Inferior parietal cortex (tissue), 1 donor: ENCODE measurements around the gene FDXR.
"Not testable (repeated sequence)": the region's sequence is repeated elsewhere in the genome, so short reads cannot be mapped to it uniquely, and the experiment has no call there.

Source experiments
- DNase-seq: peaks from one replicate; pipeline ENCODE4 v3.0.0-alpha.2; 2016; ENCODE audit errors: extremely low spot score

The FDXR gene, protein sequence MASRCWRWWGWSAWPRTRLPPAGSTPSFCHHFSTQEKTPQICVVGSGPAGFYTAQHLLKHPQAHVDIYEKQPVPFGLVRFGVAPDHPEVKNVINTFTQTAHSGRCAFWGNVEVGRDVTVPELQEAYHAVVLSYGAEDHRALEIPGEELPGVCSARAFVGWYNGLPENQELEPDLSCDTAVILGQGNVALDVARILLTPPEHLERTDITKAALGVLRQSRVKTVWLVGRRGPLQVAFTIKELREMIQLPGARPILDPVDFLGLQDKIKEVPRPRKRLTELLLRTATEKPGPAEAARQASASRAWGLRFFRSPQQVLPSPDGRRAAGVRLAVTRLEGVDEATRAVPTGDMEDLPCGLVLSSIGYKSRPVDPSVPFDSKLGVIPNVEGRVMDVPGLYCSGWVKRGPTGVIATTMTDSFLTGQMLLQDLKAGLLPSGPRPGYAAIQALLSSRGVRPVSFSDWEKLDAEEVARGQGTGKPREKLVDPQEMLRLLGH

DNA sequence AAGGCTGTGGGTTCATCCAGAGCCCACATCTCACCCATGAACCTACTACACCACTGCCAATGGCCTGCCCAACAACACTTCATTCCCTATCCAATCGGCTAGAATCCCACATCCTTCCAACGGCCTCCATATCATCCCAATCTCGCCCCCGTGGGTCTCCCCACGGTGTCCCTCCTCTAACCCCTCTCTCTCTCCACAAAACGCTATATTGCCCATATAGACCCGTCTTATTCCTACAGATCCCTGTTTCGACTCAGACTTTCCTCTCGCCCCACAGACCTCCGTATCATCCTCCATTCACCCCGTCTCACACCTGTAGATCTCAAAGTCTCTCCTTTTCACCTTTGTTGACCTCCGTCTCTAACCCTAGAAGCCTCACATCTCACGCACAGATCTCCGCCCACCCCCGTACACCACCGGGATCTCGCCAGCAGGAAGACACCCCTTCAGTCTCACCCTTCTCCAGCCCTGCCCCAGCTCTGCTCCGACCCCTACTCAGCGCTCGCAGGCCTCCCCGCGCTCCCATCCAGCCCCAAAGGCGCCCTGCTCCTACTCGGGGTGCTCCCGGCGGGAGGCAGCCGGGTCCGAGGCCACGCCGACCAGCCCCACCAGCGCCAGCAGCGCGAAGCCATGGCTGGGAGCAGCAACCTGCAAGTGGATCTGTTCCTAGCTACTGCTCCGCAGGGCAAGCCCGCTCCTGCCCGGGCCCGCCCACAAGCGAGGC lies at the start of gene FDXR:
Gene FDXR, minus strand, starts transcription at position 682 of the 724 bp plus-strand sequence. Its CDS starts 50 bp downstream, at position 632.
- DNase-seq, result no peak

DNA sequence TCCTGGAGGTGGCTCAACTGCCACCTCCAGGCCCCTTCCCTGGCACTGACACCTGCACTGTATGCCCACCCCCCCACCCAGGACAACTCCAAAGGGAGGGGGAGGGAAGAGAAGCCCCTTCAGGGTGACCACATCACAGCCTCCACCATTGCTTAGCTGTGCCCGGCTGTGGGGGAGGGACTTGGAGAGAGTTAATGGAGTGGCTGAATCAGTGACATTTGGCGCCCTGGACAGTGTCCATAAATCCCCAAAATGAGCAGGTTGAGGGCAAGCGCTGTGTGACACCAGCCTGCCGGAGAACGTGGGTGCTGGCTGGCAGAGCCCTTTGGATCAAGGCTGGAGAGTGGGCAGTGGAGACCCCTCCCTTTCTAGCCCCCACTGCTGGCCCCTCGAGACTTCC lies 49.4 kb upstream of the FDXR start:
- DNase-seq, result no peak

DNA sequence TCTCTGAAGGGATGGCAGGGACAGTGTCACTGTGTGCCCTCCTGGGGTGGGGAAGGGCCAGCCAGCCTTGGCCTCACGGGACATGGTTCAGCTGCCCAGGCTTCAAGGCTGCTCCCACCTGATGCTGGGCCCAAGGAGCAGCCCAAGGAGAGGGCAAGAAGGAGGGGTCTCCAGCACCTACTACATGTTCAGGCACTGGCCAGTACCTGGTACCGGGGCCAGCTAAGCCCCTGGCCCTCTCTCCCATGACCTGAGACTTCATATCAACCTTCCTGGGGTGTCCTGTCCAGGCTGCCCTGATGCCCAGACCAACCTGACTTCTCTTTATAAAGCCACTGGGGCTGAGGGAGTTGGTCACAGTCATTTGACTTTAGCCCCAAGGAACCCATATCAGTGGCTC lies 49.0 kb upstream of the FDXR start:
- no peak for DNase-seq

DNA sequence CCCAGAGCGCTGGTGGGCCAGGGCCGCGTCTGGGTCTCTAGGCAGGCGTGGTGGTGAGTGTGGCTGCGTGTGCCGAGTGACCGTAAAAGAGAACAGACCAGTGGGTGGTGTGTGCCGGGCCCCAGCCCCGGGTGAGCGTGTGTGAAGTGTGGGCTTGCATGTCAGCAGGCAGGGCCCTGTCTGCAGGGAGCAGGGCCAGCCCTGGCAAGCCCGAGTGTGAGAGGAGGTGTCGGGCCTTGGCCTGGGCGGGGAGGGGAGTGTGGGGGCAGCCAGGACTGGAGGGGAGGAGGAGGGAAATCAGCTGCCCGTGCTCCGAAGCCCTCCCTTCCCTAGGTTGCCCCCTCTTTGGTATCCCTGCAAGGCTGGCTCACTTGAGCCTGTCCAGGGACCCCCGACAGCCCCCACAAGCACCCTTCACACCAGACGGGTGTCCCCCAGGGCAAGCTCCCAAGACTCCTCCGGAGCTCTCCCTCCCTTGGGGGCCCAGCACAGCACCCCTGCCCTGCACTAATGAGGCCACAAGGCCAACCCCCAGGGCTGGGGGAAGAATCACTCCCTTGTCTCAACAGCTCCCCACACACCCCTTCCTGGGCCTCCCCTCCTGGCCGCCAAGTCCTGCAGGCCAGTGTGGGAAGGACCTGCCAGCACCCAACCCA lies 48.4 kb upstream of the FDXR start:
- no peak for DNase-seq

DNA sequence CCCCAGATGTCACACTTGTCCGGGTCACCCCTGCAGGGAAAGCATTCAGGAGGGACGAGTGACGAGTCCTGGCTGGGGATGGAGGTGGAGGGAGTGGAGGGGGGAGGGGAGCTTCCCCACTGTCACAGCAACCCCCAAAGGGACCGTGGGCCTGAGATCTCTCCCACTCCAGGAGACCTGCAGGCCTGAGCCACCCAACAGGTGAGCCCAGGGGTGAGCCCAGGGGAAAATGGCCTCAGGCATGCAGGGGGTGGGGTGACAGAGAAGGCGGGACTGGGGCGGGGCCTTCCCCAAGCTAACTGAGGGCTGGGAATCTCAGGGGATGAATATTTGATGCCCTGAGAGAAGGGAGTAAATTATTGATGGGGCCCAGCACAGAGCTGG lies 47.8 kb upstream of the FDXR start:
- DNase-seq, result no peak

DNA sequence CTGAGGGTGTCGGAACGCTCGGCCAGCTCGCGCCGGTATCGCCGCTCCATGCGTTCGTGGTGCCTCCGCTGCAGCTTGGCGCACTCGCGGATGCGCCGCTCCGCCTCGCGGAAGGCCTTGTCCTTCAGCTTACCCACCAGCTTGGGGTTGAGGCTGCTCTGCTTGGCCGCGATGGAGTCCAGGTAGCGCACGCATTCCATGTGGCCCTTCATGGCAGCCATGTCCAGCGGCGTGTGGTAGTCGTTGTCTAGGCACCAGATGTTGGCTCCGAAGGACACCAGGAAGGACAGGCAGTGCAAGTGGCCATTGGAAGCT lies 47.5 kb upstream of the FDXR start:
- DNase-seq, result no peak

DNA sequence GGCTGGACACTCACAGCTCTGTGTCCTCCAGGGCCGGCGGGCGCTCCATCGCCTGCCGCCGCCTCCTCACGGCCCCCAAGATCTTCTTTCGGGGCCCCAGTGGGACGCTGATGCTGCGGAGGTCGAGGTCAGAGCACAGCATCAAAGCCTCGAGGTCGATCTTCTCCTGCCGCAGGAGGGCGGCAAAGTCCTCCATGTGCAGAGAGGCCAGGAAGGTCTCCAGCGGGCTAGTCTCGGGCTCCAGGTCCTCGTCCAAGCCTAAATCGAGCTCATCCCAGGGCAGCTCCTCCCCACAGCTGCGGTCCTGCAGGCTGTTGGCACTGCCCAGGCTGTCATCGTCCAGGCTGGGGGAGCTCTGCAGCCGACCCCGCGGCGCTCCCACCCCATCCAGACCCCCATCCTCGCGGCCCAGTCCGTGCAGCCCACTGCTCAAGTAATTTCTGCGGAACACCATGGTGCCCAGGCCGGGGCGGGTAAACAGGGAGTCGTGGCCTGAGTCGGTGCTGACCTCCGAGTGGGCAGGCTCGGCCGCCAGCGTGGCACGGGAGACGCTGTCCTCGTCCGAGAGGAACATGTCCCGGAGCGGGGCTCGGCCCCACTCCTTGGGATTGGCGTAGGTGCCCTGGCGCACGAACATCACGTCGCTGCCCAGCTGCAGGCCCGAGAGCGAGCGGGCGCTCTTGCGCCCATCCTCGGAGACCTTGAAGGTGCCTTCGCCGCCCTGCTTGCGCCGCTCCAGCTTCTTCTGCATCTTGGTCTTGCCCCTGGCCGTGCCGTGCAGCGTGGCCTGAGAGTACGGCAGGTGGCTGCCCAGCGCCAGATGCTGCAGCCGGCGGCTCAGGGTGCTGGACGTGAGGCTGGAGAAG lies 46.9 kb upstream of the FDXR start:
- DNase-seq, result no peak

DNA sequence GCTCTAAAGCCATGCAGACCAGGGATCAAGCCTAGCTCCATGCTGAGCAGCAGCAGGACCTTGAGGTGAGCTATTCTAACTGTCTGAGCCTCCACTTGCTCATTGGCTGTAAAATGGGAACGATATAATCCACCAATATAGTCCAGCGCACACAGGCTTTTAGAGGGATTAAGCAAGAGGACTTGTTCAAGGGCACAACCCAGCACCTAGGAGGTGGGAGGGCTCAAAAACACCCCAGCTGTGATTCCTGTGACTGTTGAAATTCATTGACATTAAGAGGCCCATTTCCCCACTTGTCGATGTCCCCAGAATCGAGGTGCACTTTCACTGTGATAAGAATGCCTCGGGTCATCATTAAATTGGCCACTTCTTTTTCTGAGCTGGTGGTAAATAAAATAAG lies 46.1 kb upstream of the FDXR start:
- DNase-seq, result no peak

DNA sequence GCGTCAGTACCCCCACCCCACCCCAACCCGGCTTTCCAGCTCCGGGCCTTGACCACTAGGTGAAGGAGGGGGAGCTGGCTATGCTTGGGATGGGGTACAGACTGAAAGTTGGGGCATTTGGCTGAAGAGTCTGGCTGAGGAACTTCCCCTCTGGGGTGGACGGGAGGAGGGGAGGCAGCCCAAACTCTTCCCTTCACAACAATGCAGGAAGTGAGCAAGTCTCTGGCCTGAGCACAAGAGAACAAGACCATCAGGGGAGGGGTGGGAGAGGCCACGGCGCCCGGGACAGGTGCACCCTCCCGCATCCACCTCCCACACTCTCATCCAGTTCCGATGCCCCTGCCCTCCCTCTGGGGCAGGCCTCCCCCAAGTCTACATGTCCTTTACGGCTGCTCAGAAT lies 44.6 kb upstream of the FDXR start:
- DNase-seq, result no peak

DNA sequence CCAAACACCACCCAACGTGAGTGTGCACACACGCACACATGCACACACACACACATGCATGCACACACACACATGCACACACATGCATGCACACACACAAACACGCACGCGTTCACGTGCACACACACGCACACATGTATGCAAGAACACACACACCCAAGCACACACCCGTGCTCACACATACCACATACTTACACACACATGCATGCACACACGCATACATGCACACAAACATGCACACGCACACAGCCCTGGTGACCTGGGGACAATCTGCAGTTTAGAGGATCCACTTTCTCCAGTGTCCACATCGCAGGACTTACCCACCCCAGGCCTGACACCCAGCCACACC lies 44.0 kb upstream of the FDXR start:
- DNase-seq, result no peak

DNA sequence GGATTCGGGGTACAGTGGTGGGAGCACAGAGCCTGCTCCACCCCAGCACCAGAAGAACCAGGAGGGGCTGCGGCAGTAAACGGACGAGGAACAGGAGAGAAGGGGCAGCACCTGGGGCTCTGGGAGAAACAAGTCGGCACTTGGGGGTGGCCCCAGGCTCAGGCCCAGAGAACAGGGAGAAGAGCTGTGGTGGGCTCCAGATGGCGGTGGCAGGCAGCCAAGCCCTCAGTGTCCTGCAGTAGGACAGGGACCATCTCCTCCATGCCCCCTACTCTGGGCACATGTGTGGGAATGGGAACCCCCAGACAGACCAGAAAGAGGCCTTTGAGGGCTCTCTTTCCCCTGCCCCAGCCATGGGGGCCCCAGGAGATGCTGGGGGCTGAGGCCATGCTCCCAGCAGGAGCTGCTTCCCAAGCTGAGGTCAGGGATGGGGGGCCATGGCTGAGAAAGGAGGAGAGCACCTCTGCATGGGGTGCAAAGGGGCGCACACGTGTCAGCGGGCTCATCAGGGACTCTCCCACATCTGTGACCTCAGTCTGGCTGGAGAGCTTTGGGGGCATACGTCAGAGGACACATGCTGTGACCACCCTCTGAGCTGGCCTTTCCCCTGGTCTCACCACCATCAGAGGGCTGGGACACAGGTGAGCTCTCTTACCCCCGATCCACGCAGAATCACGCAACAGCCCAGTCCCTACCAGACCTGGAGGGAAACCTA lies 43.5 kb upstream of the FDXR start:
- DNase-seq, result no peak

DNA sequence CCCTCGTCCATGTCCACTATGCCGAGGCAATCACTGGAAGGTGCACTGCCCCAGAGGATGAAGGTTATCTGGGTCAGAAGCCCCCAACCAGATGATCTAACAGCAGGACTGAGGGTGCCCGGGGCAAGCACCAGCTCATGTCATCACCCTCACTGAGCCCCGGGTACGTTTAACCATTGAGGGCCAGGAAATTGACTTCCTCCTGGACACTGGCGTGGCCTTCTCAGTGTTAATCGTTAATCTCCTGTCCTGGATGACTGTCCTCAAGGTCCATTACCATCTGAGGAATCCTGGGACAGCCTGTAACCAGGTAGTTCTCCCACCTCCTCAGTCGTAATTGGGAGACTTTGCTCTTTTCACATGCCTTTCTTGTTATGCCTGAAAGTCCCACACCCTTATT lies 38.6 kb upstream of the FDXR start:
- not testable (repeated sequence) for DNase-seq

DNA sequence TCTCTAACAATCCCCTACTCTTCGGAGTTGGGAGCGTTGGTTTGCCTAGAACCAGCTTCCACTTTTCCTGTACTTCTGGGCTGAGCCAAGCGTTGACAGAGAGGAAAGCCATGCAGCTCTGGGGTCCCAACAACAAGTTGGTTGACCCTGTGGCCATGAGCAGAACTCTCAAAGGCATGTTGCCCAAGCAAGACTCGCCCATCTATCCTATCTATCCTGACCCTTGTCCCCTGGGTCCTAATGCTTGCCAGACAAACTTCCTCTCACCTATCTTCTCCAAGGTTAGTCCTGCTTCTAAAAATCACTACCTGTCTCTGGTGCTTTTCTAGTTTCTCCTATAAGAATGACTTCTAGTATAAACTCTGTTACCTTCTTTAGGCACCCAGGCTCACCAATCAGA lies 36.3 kb upstream of the FDXR start:
- not testable (repeated sequence) for DNase-seq

DNA sequence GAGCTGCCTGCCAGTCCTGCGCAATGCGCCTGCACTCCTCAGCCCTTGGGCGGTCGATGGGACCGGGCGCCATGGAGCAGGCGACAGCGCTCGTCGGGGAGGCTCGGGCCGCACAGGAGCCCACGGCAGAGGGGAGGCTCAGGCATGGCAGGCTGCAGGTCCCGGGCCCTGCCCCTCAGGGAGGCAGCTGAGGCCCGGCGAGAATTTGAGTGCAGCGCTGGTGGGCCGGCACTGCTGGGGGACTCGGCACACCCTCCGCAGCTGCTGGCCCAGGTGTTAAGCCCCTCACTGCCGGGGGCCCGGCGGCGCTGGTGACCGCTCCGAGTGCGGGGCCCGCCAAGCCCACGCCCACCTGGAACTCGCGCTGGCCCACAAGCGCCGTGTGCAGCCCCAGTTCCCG lies 34.2 kb upstream of the FDXR start:
- DNase-seq, result no peak

DNA sequence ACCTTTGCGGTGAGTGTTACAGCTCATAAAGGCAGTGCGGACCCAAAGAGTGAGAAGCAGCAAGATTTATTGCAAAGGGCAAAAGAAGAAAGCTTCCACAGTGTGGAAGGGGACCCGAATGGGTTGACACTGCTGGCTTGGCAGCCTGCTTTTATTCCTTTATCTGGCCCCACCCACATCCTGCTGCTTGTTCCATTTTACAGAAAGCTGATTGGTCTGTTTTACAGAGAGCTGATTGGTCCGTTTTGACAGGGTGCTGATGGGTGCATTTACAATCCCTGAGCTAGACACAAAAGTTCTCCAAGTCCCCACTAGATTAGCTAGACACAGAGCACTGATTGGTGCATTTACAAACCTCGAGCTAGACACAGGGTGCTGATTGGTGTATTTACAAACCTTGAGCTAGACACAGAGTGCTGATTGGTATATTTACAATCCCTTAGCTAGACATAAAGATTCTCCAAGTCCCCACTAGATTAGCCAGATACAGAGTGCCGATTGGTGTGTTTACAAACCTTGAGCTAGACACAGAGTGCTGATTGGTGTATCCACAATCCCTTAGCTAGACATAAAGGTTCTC lies 33.5 kb upstream of the FDXR start:
- not testable (repeated sequence) for DNase-seq

DNA sequence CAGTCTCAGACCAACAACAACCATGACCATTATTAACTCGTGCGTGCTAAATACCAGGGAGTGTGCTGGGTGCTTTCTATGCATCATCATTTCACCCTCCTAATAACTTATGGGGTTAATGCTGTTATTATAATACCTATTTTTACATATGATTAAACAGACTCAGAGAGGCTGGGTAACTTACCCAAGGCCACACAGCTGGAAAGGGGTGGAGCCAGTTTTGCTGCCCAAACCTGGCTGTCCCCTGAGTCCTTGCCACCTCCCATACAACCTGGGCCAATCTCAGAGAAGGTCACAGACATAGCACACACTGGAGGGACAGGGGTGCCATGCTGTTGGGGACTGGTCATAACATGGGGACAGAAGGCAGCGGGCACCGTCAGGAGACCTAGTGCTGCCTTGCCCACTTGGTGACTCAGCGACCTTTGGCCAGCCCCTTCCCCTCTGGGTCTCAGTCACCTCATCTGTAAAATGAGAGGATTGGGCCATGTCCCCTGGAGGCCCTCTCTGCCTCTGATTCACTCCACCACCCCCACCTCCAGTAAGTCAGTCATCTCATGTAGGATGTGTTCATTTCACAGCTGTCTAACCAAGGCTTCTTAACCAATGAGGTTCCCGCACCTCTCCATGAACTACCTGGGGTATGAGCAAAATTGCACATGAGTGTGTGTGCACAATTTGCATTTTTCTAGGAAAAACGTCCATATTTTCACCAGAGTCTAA lies 32.1 kb upstream of the FDXR start:
- no peak for DNase-seq

DNA sequence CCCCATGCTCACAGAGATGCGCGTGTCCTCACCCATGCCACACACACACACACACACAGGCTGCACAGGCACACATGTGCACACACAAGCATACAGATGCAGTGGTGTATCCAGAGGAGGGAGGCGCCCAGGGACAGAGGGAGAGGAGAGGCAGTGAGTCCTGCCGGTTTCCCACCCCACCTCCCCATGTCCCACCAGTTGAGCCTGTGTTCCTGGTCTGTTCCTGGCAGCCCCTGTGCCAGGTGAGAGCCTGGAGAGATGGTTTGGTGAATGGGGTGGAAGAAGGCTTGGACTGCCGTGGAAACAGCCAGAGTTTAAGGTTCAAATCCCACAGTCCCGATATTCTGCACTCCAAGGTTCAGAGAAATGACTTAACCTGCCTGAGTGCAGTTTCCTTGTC lies 30.9 kb upstream of the FDXR start:
- DNase-seq, result no peak

DNA sequence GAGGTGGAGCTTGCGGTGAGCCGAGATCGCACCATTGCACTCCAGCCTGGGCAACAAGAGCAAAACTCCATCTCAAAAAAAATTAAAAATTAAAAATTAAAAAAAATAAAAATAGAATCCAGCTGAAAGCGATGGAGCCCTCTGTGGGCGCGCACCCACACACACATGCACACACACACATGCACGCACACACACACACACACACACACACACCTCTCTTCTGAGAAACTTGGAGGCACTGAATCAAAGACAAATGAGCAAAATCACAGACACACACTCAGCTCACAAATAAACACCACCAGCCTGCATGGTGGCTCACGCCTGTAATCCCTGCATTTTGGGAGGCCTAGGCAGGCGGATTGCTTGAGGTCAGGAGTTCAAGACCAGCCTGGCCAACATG lies 30.2 kb upstream of the FDXR start:
- no peak for DNase-seq

DNA sequence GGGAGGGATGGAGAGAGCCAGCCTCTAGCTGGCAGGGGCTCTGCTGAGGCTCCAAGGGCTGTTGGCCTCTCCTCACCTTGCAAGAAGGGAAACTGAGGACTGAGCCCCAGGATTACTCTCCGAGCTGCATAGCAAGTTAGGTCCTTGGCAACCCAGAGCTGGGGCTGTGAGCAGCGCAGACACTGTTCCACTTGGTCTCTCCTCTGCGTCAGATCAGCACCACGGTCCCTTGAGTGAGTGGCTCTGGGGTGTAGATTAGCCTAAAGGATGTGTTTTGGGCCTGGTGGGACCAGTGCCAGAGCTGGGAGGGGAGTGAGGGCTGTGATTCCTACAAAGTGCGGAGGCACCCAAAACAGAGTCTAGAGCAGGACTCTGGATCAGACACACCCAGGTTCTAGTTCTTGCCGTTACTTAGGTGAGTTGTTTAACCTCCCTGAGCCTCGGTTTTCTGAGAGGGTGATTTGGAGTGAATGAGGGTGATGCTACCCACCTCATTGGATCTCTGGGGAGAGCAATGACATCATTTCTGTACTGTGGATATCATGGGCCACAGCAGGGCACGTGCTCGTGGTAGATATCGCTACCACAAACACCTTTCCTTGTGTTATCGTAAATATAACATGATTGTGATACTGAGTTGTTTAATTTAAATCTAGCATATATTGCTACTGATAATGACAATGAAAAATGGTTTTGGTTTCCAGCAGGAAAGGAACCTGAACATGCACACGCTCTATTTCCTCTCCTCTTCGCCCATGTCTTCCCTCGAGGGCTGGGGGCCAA lies 28.8 kb upstream of the FDXR start:
- no peak for DNase-seq
